ENCODE measurements around the gene DEAF1.

DEAF1 gene

DNA sequence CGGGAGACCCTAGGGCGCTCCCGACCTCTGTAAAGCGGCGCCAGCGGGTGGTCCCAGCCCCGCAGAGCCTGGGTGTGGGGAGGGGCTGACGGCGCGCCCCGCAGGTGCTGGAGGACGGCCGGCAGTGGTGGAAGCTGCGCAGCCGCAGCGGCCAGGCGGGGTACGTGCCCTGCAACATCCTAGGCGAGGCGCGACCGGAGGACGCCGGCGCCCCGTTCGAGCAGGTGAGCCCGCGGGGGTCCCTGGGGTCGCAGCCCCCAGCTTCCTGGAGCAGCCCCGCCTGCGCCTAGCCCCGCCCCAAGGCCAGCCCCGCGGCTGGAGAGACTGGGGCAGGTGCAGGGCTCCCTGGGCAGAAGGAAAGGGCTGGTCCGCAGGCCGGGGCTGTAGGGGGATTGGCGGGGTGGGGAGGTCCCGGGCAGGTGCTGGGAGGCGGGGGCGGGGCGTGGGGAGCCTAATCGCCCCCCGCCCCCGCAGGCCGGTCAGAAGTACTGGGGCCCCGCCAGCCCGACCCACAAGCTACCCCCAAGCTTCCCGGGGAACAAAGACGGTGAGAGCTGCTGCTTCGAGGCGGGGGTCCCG, 30.7 kb upstream of the DEAF1 start:
- peaks cover 10% of the 10 kb centered on the region for H3K4me1 Mint-ChIP-seq (ENCODE audit: low read depth)
- no peak for DNase-seq (ENCODE audit: low spot score)
- peaks cover 20% of the 10 kb centered on the region for H3K27me3 Mint-ChIP-seq (ENCODE audit: low read depth)
- H3K4me3 Mint-ChIP-seq: peak overlapping the region; percentile 77
- no peaks in the 10 kb centered on the region for H3K36me3 Mint-ChIP-seq (ENCODE audit: low read depth)
- H3K9me3 Mint-ChIP-seq: no peaks in the 10 kb centered on the region
- no peak overlapping the region for H3K27ac Mint-ChIP-seq

DNA sequence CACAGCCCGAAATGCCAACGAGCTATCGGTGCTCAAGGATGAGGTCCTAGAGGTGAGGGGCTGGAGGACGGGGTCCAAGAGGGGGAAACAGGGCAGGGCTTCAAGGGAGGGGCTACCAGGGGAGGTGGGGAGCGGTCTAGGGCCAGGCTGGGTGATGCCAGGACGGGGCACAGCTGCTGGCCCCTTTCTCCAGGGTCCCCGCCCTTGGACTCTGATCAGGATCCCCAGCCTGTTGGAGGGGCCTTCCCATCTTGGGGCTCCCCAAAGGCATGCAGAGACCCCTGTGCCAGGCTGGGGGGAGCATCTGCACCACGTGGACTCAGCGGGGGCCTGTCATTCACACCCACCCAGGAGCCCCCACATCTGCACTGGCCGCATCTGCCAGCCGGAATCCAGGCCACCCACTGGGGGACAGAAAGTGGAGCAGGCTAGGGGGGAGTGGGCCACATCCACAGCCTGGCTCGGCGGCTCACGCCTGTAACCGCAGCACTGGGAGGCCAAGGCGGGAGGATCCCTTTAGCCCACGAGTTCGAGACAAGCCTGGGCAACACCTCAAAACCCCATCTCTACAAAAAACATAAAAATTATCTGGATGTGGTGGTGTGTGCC, 29.9 kb upstream of the DEAF1 start:
- DNase-seq (ENCODE audit: low spot score): no peak
- Mint-ChIP-seq H3K36me3 (ENCODE audit: low read depth) (no peaks in the 10 kb centered on the region), H3K27me3 (ENCODE audit: low read depth) (peaks cover 25% of the 10 kb centered on the region), H3K27ac (no peak overlapping the region), H3K4me1 (ENCODE audit: low read depth) (peaks cover 10% of the 10 kb centered on the region), H3K4me3 (peak overlapping the region; percentile 77), H3K9me3 (no peaks in the 10 kb centered on the region)

GRCh38 chr11:724049-724777, 29.2 kb upstream of the DEAF1 start:
- Mint-ChIP-seq H3K9me3 (no peaks in the 10 kb centered on the region), H3K27ac (no peak overlapping the region), H3K4me3 (peak overlapping the region; percentile 29), H3K27me3 (ENCODE audit: low read depth) (peaks cover 31% of the 10 kb centered on the region), H3K4me1 (ENCODE audit: low read depth) (peaks cover 10% of the 10 kb centered on the region), H3K36me3 (ENCODE audit: low read depth) (no peaks in the 10 kb centered on the region)
- DNase-seq (ENCODE audit: low spot score): no peak

DNA sequence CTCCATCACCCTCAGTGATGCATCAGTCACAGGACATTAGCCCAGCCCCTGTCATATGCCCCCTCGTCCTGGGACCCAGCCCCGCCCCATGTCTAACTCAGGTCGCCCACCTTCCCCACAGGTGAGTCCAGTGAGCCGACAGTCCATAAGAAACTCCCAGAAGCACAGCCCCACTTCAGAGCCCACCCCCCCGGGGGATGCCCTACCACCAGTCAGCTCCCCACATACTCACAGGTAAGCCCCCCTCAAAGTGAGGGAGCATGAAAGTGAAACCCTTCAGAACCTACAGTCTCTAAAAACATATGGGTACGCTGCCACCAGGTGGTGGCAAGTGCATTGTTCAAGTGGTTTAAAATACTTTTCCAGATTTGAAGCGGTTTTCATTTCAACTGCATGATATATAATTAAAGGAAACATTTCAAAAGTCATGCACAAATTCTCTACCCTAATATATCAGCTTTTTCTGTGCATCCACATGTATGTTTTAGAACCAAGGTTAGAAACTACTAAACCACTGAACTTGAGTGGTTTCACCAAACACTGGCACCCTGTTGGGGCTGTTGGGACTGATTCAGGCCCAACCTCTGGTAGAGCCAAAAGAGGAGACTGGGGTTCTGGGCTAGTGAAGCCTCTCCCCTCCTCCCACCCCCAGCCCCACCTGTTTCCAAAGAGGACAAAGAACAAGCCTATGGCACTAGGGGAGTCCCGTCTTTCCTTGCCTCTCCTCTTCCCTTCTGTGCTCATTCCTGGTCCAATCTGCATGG, 28.3 kb upstream of the DEAF1 start:
- Mint-ChIP-seq H3K4me1 (ENCODE audit: low read depth) (peaks cover 10% of the 10 kb centered on the region), H3K4me3 (peak overlapping the region; percentile 74), H3K27me3 (ENCODE audit: low read depth) (peaks cover 35% of the 10 kb centered on the region), H3K9me3 (no peaks in the 10 kb centered on the region), H3K36me3 (ENCODE audit: low read depth) (no peaks in the 10 kb centered on the region), H3K27ac (no peak overlapping the region)
- DNase-seq (ENCODE audit: low spot score): peak; percentile 46

- peaks cover 35% of the 10 kb centered on the region for H3K27me3 Mint-ChIP-seq (ENCODE audit: low read depth)
- H3K4me3 Mint-ChIP-seq: no peak overlapping the region
- H3K36me3 Mint-ChIP-seq (ENCODE audit: low read depth): no peaks in the 10 kb centered on the region
- no peak for DNase-seq (ENCODE audit: low spot score)
- peaks cover 10% of the 10 kb centered on the region for H3K4me1 Mint-ChIP-seq (ENCODE audit: low read depth)
- H3K9me3 Mint-ChIP-seq: no peaks in the 10 kb centered on the region
- no peak overlapping the region for H3K27ac Mint-ChIP-seq
Measured at GRCh38 chr11:722346-722811, 27.4 kb upstream of the DEAF1 start.

- DNase-seq (ENCODE audit: low spot score): no peak
- no peaks in the 10 kb centered on the region for H3K9me3 Mint-ChIP-seq
- H3K36me3 Mint-ChIP-seq (ENCODE audit: low read depth): no peaks in the 10 kb centered on the region
- H3K27me3 Mint-ChIP-seq (ENCODE audit: low read depth): peaks cover 35% of the 10 kb centered on the region
- no peak overlapping the region for H3K27ac Mint-ChIP-seq
- H3K4me1 Mint-ChIP-seq (ENCODE audit: low read depth): peaks cover 10% of the 10 kb centered on the region
- H3K4me3 Mint-ChIP-seq: peak overlapping the region; percentile 54
Measured at GRCh38 chr11:721741-722345, 26.8 kb upstream of the DEAF1 start.

DNA sequence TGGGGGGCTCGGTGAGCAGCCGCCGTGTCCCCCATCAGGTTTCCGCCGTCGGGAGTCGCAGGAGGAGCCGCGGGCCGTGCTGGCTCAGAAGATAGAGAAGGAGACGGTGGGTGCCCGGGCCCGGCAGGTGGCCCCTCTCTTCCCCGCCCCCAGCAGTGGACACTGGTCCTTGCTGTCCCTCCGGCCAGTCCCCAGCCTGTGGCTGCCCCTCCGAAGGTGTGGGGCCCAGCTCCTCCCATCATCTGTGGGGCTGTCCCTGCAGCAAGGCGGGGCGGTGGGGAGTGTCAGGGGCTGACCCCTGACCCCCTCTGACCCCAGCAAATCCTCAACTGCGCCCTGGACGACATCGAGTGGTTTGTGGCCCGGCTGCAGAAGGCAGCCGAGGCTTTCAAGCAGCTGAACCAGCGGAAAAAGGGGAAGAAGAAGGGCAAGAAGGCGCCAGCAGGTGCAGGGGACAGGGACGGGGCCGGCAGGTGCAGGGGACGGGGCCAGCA, 26.3 kb upstream of the DEAF1 start:
- Mint-ChIP-seq H3K27ac (no peak overlapping the region), H3K4me3 (peak overlapping the region; percentile 54), H3K4me1 (ENCODE audit: low read depth) (peaks cover 10% of the 10 kb centered on the region), H3K27me3 (ENCODE audit: low read depth) (peaks cover 37% of the 10 kb centered on the region), H3K36me3 (ENCODE audit: low read depth) (no peaks in the 10 kb centered on the region), H3K9me3 (no peaks in the 10 kb centered on the region)
- no peak for DNase-seq (ENCODE audit: low spot score)

DNA sequence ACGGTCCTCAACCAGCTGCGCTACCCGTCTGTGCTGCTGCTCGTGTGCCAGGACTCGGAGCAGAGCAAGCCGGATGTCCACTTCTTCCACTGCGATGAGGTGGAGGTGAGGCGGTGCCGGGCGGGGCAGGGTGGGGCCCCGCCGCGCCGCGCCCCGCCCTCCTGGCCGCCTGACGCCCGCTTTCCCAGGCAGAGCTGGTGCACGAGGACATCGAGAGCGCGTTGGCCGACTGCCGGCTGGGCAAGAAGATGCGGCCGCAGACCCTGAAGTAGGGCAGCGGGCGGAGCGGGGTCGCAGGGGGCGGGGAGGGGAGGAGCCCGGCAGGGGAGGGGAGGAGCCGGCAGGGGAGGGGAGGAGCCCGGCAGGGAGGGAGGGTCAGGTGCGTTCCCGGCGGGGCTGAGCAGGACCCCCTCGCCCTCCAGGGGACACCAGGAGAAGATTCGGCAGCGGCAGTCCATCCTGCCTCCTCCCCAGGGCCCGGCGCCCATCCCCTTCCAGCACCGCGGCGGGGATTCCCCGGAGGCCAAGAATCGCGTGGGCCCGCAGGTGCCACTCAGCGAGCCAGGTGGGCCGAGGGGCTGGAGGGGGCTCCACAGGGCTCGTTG, 25.7 kb upstream of the DEAF1 start:
- DNase-seq (ENCODE audit: low spot score): no peak
- peaks cover 38% of the 10 kb centered on the region for H3K27me3 Mint-ChIP-seq (ENCODE audit: low read depth)
- H3K4me1 Mint-ChIP-seq (ENCODE audit: low read depth): peaks cover 10% of the 10 kb centered on the region
- no peaks in the 10 kb centered on the region for H3K9me3 Mint-ChIP-seq
- peak overlapping the region; percentile 48 for H3K4me3 Mint-ChIP-seq
- H3K36me3 Mint-ChIP-seq (ENCODE audit: low read depth): no peaks in the 10 kb centered on the region
- H3K27ac Mint-ChIP-seq: no peak overlapping the region

DNA sequence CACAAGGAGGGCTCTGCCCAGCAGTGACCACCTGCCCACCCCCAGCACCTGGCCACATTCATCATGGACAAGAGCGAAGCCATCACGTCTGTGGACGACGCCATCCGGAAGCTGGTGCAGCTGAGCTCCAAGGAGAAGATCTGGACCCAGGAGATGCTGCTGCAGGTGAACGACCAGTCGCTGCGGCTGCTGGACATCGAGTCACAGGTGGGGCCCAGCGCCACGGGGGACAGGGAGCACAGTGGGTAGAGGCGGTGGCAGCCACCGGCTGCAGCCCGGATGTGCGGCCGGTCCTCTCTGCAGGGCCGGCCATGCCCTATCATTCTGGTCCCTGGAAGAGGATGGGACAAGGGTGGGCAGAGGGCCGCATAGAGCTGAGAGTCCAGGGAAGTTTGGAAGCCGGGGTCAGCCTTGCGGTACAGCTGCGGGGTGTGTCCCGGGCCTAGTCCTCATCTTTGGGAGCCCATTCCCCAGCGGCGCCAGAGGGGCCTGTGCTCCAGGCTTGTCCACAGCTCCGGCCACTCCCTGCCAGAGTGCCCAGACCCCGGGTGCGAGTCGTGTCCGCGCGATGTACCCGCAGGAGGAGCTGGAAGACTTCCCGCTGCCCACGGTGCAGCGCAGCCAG, 25.1 kb upstream of the DEAF1 start:
- Mint-ChIP-seq H3K4me3 (peak overlapping the region; percentile 48), H3K9me3 (no peaks in the 10 kb centered on the region), H3K27me3 (ENCODE audit: low read depth) (peaks cover 37% of the 10 kb centered on the region), H3K4me1 (ENCODE audit: low read depth) (peaks cover 8% of the 10 kb centered on the region), H3K27ac (no peak overlapping the region), H3K36me3 (ENCODE audit: low read depth) (no peaks in the 10 kb centered on the region)
- no peak for DNase-seq (ENCODE audit: low spot score)

- Mint-ChIP-seq H3K9me3 (no peaks in the 10 kb centered on the region), H3K4me3 (peak overlapping the region; percentile 61), H3K27ac (no peak overlapping the region)
Measured at GRCh38 chr11:719214-720016, 24.4 kb upstream of the DEAF1 start.

GRCh38 chr11:714436-714835, 19.4 kb upstream of the DEAF1 start:
- peaks cover 13% of the 10 kb centered on the region for H3K27me3 Mint-ChIP-seq (ENCODE audit: low read depth)
- H3K9me3 Mint-ChIP-seq: no peaks in the 10 kb centered on the region
- H3K4me1 Mint-ChIP-seq (ENCODE audit: low read depth): peaks cover 4% of the 10 kb centered on the region
- no peaks in the 10 kb centered on the region for H3K36me3 Mint-ChIP-seq (ENCODE audit: low read depth)
- no peak overlapping the region for H3K27ac Mint-ChIP-seq
- no peak for DNase-seq (ENCODE audit: low spot score)
- no peak overlapping the region for H3K4me3 Mint-ChIP-seq

More at GRCh38 chr11:719214-720016, 24.4 kb upstream of the DEAF1 start:
- Mint-ChIP-seq H3K4me1 (ENCODE audit: low read depth) (peaks cover 8% of the 10 kb centered on the region), H3K36me3 (ENCODE audit: low read depth) (no peaks in the 10 kb centered on the region), H3K27me3 (ENCODE audit: low read depth) (peaks cover 32% of the 10 kb centered on the region)
- DNase-seq (ENCODE audit: low spot score): no peak

All from T-helper 2 cell treated with Interferon-gamma antibody and Interleukin-4, amounts not matched to agents 5 μg/mL and 100 μg/mL, for 36 hours (primary cell).